Measurements from ENCODE around the gene SNRPN.
"Not testable (repeated sequence)": the region's sequence is repeated elsewhere in the genome, so short reads cannot be mapped to it uniquely, and the experiment has no call there.

SNRPN gene

DNA sequence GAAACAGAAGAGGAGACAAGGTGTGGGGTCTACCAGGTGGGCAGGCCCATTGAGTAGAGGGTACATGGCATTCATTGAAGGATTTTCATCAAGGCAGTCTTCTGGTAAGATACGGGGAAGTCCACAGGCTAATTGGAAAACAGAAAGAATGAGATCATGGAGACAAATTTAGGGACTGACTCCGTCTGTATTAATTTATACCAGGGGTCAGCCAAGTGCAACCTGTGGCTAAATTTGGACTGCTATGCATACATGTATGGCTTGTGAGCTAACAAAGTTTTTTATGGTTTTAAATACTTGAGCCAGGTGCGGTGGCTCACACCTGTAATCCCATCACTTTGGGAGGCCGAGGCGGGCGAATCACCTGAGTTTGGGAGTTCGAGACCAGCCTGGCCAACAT lies 21.1 kb upstream of the SNRPN start:
- H3K27ac ChIP-seq = no peak overlapping the region
- TF ChIP-seq, protein P1, sequence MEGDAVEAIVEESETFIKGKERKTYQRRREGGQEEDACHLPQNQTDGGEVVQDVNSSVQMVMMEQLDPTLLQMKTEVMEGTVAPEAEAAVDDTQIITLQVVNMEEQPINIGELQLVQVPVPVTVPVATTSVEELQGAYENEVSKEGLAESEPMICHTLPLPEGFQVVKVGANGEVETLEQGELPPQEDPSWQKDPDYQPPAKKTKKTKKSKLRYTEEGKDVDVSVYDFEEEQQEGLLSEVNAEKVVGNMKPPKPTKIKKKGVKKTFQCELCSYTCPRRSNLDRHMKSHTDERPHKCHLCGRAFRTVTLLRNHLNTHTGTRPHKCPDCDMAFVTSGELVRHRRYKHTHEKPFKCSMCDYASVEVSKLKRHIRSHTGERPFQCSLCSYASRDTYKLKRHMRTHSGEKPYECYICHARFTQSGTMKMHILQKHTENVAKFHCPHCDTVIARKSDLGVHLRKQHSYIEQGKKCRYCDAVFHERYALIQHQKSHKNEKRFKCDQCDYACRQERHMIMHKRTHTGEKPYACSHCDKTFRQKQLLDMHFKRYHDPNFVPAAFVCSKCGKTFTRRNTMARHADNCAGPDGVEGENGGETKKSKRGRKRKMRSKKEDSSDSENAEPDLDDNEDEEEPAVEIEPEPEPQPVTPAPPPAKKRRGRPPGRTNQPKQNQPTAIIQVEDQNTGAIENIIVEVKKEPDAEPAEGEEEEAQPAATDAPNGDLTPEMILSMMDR (conservative IDR thresholded peaks at IDR 0.05) = no peak

DNA sequence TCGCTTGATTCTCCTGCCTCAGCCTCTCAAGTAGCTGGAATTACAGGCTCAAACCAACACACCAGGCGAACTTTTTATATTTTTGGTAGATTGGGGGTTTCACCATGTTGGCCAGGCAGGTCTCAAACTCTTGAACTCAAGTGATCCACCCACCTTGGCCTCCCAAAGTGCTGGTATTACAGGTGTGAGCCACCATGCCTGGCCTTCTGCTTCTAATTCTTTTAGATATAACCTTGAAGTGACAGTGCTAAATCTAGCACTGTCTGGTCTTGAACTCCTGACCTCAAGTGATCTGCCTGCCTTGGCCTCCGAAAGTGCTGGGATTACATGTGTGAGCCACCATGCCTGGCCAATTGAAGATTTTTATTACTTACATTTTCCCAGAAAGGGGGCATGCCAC lies 16.6 kb upstream of the SNRPN start:
- H3K27ac ChIP-seq = not testable (repeated sequence)

DNA sequence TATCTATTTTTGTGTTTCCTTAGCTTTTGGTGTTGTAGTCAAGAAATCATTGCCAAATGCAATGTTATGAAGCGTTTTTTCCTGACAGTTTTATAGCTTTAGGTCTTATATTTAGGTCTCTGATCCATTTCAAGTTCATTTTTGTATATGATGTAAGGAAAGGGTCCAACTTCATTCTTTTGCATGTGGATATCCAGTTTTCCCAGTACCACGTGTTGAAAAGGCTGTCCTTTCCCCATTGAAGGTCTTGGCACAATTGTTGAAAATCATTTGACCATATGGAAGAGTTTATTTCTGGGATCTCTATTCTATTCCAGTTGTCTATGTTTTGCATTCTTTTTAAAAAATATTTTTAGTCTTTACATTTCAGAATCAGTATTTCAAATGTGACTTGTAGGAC lies 14.6 kb upstream of the SNRPN start:
- H3K27ac ChIP-seq = no peak overlapping the region
- TF ChIP-seq, protein P1 (conservative IDR thresholded peaks at IDR 0.05) = no peak

DNA sequence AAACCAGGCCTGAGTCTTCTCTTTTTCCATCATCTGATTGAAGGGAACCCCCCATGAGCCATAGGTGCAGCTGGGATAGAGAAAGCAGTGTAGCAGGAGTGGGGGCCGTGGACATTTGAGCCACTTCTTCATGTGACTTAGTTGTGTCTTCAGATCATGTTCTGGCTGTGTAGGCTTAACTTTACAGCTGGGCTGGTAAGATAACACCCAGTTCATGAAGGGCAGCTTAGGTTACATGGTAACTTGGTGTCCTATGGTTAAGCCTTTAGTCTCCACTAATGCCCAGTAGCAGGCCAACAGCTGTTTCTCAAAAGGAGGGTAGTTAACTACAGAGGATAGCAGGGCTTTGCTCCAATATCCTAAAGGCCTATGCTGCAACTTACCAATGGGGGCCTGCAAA lies 11.4 kb upstream of the SNRPN start:
- H3K27ac ChIP-seq = no peak overlapping the region
- TF ChIP-seq, protein P1 (conservative IDR thresholded peaks at IDR 0.05) = no peak

DNA sequence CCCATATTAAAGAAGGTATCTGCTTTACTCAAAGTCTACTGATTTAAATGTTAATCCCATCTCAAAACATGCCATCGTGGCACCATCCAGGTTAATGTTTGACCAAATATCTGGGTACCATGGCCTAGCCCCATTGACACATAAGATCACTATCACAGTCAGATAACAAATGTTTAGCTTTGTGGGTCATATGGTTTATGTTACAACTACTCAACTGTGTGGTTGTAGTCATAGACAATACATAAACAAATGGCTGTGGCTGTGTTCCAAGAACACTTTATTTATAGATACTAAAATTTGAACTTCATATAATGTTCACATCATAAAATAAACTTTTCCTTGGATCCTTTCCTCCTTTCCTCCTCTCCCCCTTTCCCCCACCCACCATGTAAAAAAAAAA lies 9.8 kb upstream of the SNRPN start:
- TF ChIP-seq, protein P1 (conservative IDR thresholded peaks at IDR 0.05) = no peak
- H3K27ac ChIP-seq = peak overlapping the region; percentile 60

DNA sequence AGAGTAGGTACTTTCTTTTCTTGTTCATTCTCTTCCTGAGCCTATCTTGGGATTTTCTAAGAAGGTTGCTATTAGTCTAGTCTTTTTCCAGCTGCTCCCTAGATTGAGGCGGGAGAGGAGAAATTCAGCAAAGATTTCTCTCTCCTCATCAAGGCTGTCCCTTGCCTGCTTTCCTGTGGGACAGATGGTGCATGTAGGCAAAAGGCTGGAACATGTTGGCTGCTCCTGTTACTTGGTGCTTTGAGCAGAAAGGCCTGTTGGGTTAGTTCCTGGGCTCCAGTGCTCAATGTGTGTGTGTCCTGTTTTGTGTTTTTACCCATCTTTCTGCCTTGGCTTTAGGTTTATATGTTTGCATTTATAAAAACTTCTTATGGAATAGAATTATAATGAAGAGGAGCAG lies 9.1 kb upstream of the SNRPN start:
- TF ChIP-seq, protein P1 (conservative IDR thresholded peaks at IDR 0.05) = no peak
- H3K27ac ChIP-seq = peak overlapping the region; percentile 60

DNA sequence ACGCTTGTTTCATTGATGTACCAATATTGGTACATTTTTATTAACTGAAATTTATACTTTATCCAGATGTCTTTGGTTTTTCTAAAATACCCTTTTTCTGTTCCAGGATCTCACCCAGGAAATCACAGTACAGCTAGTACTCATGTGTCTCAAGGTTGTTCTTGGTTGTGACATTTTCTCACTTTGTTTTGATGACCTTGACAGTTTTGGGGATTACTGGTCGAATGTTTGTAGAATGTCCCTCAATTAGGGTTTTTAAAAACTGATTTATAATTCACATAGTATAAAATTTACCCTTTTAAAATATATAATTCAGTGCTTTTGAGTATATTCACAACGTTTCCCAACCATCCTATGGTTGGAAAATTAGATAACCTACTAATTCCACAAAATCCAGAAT lies 6.3 kb upstream of the SNRPN start:
- no peak overlapping the region for H3K27ac ChIP-seq
- TF ChIP-seq, protein P1 (conservative IDR thresholded peaks at IDR 0.05) = no peak

DNA sequence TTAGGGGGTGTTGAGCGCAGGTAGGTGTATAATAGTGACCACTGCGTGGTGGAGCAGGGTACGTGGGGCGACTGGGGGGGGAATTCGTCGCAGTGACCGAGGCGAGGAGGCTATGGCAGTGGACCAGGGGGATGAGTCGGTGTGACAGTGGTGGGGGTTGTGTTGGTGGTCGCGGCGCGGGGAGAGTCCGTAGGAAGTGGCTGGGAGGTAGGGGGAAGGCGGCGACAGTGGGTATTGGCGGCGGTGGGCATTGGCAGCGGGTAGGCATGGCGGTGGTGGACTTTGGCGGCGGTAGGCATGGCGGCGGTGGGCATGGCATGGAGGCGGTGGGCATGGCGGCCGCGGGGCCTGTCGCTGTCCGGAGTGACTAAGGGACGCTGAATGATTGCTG lies 739 bp downstream of the SNRPN start:
- peak overlapping the region; percentile 93 for H3K27ac ChIP-seq
- TF ChIP-seq, protein P1 (conservative IDR thresholded peaks at IDR 0.05) = no peak

Data from VCaP (cell line).